ENCODE measurements around the gene IFNE.
"Not testable (repeated sequence)": the region's sequence is repeated elsewhere in the genome, so short reads cannot be mapped to it uniquely, and the experiment has no call there.

IFNE gene

GRCh38 chr9:21481470-21482056 lies 550 bp downstream of the IFNE start:
- no peak for DNase-seq

- DNase-seq: no peak
These were observed 2.9 kb downstream of the IFNE start for GRCh38 chr9:21479152-21479702.

- DNase-seq: no peak
These were observed 4.6 kb downstream of the IFNE start for GRCh38 chr9:21477466-21477865.

- DNase-seq: no peak
These were observed 8.9 kb downstream of the IFNE start for GRCh38 chr9:21473236-21473635.

- no peak for DNase-seq
These were observed 12.0 kb downstream of the IFNE start for GRCh38 chr9:21470126-21470525.

GRCh38 chr9:21465859-21466518 lies 16.1 kb downstream of the IFNE start:
- DNase-seq: no peak

GRCh38 chr9:21465138-21465537 lies 17.0 kb downstream of the IFNE start:
- DNase-seq: no peak

- no peak for DNase-seq
These were observed 20.7 kb downstream of the IFNE start for GRCh38 chr9:21461377-21461776.

- no peak for DNase-seq
These were observed 26.8 kb downstream of the IFNE start for GRCh38 chr9:21455320-21455719.

GRCh38 chr9:21454149-21454548 lies 28.0 kb downstream of the IFNE start:
- DNase-seq: no peak

GRCh38 chr9:21452681-21453080 lies 29.4 kb downstream of the IFNE start:
- DNase-seq: no peak

- DNase-seq: no peak
These were observed 31.2 kb downstream of the IFNE start for GRCh38 chr9:21450733-21451394.

GRCh38 chr9:21449312-21449711 lies 32.8 kb downstream of the IFNE start:
- DNase-seq: not testable (repeated sequence)

GRCh38 chr9:21443849-21444625 lies 38.1 kb downstream of the IFNE start:
- no peak for DNase-seq

- DNase-seq: no peak
These were observed 42.0 kb downstream of the IFNE start, which contains the start of gene IFNA1 for GRCh38 chr9:21440139-21440538. Gene IFNA1, plus strand, starts transcription at chr9:21440439. Its CDS starts 69 bp downstream, at chr9:21440508.

GRCh38 chr9:21435015-21435383 lies 47.1 kb downstream of the IFNE start:
- DNase-seq: not testable (repeated sequence)

- peak; percentile 59 for DNase-seq
These were observed 47.7 kb downstream of the IFNE start for GRCh38 chr9:21434202-21435014.

- no peak for DNase-seq
These were observed 49.3 kb downstream of the IFNE start for GRCh38 chr9:21432672-21433425.
